AG09319 (cell line): ENCODE measurements around the gene CTTNBP2.

Source experiments
- DNase-seq: peaks from one replicate; pipeline ENCODE4 v3.0.0-alpha.2; 2010; ENCODE audit warnings: low read depth; ENCODE audit errors: extremely low read depth
- TF ChIP-seq, protein P1 (sequence below): IDR thresholded peaks from 2 replicates; pipeline ENCODE4 v1.5.1; 2011; ENCODE audit warnings: low read depth, mild to moderate bottlenecking, inconsistent platforms, low read length, moderate library complexity

CTTNBP2 gene

DNA sequence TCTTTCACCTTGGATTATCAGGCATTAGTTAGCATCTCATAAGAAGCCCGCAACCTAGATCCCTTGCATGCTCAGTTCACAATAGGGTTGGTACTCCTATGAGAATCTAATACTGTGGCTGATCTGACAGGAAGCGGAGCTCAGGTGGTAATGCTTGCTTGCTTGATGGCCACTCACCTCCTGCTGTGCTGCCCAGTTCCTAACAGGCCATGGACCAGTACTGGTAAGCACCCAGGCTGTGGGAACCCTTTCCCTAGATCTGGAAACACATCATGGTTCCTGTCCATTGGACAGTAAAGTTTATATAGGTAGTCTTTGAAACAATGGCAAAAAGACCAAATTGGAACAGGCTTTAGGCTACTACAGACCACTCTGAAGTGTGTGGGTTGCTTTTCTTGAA is 9.4 kb upstream of the CTTNBP2 start:
- DNase-seq: no peak
- TF ChIP-seq, protein P1, sequence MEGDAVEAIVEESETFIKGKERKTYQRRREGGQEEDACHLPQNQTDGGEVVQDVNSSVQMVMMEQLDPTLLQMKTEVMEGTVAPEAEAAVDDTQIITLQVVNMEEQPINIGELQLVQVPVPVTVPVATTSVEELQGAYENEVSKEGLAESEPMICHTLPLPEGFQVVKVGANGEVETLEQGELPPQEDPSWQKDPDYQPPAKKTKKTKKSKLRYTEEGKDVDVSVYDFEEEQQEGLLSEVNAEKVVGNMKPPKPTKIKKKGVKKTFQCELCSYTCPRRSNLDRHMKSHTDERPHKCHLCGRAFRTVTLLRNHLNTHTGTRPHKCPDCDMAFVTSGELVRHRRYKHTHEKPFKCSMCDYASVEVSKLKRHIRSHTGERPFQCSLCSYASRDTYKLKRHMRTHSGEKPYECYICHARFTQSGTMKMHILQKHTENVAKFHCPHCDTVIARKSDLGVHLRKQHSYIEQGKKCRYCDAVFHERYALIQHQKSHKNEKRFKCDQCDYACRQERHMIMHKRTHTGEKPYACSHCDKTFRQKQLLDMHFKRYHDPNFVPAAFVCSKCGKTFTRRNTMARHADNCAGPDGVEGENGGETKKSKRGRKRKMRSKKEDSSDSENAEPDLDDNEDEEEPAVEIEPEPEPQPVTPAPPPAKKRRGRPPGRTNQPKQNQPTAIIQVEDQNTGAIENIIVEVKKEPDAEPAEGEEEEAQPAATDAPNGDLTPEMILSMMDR: no peak

DNA sequence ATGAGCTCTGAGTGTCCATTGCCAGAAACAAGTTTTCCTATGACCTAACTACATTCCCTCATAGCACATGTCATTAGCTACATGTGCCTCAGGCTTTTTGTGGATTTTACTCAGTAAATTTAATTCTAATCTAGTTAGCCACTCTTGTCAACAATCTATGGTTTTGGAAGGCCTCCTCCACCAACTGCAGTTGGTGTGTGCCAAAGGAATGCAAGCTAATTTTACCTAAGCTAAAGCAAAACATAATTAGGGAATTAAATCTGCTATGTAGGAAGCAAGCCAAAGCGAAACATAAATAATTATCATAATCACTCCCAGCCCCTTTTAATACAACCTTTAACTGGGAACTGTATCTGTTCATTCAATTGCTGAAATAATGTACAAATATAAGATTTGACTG is 3.5 kb upstream of the CTTNBP2 start:
- TF ChIP-seq, protein P1: no peak
- DNase-seq: no peak

DNA sequence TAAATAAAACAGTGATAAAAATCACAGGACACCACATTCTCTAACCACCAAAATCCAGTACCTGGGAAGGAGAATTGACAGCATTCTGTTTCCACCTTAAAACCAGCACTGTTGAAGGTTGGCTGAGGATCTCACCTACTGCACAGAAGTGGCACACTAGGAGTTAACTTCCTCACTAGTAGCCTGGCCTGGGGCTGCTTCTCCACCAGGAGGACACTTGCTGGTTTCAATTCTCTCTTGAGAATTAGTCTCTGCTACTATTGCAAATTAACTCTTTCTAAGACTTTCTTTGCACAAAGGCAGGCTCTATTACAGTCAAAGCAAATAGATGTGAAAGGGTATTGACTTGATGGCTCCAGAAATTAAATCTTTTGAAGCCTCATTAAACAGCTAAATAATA is 2.3 kb upstream of the CTTNBP2 start:
- DNase-seq: no peak
- TF ChIP-seq, protein P1: no peak; the same call in 1 of the 2 replicates

DNA sequence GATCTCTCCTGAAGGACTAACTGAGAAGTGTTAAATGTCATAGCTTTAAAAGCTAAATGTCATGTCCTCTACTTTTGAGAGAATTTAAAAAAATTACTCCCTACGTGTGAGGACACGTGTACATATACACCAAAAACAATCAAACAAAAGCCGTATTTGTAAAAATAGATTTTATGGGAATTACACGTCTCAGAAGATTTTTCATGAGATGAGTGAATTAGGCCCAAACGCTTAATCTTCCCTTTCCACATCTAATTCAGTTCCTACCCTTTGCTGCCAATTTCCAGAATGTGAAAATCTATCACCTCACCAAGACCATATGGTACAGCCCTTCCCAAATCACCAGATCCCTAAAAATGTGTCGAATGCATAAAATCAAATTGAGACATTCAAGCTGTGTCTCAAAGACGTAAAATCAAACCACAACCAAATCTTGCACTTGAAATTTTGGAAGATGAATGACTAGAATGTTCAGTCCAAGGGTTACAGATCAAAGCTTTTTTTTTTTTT is 1.0 kb upstream of the CTTNBP2 start:
- no peak for DNase-seq
- TF ChIP-seq, protein P1: no peak

DNA sequence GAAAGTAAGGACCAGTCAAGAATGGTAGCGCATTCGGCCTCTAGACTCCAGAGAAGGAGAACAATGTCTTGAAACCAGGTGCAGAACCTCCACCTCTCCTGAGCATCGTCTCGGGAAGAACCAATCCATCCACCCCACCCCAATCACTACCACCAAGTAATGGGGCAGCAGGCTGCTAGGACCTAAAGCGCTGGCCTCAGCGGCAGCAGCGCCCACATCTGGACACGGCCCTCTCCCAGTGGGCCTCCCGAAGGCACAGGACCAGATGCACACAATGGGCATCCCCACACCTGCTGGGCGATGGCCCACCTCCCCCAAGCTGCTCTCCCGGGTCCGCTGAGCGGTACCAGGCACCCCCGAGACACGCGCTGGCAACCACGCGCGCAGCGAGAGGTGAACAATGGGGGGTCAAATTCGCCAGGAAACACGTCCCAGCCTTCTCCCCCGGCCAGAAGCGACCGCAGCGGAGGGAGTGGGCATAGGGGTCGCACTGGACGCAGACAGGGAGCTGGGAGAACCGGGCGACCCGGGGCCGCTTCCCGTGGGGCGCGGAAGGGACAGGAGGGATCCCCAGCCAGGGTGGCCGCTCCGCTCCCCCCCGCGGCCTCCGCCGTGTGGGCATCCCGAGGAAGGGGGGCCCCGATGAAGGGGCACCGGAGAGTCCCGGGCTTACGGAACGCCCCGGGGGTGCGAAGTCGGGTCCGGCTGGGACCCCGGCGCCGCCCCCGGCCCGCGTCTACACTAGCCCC is 506 bp downstream of the CTTNBP2 start:
- DNase-seq: no peak

DNA sequence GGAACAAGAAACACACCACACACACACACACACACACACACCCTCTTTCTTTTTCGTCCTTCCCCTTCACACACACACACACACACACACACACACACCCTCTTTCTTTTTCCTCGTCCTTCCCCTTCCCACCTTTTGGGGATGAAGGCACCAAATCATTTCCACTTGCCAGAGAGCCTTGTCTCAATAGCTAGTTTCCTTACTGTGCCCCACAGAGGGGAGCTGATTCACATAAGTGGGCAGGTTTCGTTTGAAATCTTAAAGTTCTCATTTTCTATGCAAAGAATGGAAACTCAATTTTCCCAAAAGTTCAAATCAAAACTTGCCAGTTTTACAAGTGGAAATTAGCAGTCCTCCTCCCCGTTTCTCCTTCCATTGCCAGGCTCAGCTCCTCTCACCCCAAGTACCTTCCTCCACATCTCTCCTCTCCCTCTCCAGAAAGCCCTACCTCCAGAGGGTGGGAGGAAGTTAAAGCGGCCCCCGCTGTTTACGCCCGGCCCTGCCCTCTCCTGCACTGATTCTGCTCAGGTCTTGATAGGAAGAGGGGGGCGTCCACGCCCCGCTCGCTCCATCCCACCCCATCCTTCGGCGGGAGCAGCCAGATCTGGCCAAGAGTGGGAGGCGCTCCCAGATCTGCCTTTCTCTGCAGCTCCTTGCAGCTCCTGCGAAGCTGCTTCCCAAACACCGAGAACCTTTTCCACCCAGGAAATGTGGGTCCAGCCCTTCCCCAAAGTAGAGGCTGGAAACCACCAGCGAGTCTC is 1.3 kb downstream of the CTTNBP2 start:
- TF ChIP-seq, protein P1: no peak
- no peak for DNase-seq

More for the DNA sequence above, 506 bp downstream of the CTTNBP2 start:
- TF ChIP-seq, protein P1: peak; percentile 10

DNA sequence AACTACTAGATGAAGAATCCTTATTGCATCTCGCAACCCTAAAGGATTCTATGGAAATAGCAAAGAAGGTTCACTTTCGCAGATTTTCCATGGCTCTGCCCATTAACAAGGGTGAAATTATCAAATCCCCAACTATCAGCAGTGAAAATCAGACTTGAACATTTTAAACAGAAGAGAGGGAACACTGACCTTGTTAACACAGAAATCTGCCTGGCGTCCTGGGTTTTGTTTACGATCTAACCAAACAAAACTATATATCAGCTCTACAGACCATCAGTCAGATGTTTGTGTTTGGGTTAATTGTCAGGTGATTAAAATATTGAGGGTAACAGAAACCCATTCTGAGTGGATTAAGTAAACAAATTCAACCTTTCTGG is 1.9 kb downstream of the CTTNBP2 start:
- TF ChIP-seq, protein P1: no peak
- no peak for DNase-seq
